ENCODE measurements around the gene OLR1.
"Not testable (repeated sequence)": the region's sequence is repeated elsewhere in the genome, so short reads cannot be mapped to it uniquely, and the experiment has no call there.

- TF ChIP-seq CTCF (conservative IDR thresholded peaks at IDR 0.05; ENCODE audit: low read length); EZH2phosphoT487 (IDR thresholded peaks at IDR 0.05; ENCODE audit: borderline replicate concordance, low read depth, low read length): not testable (repeated sequence)
These were observed 15.0 kb upstream of the OLR1 start for GRCh38 chr12:10186958-10187357.
